Trophoblast cell (in vitro differentiated cells and primary cell): ENCODE data around the gene MYBPH.

Source experiments
- DNase-seq, 2 donors: peaks; one replicate each; pipeline ENCODE4 v3.0.0-alpha.2; 2016
- H2AFZ ChIP-seq: 2 replicates; pipeline ENCODE4 v1.6.1; 2013; ENCODE audit warnings: low read length, moderate library complexity, mild to moderate bottlenecking; ENCODE audit not compliant: insufficient read depth, poor library complexity
- H2AK5ac ChIP-seq: 2 replicates; pipeline ENCODE4 v1.6.1; 2013; ENCODE audit warnings: mild to moderate bottlenecking, low read length
- H2BK120ac ChIP-seq: 2 replicates; pipeline ENCODE4 v1.6.1; 2013; ENCODE audit warnings: low read length, mild to moderate bottlenecking, moderate library complexity; ENCODE audit not compliant: insufficient read depth, poor library complexity
- H2BK12ac ChIP-seq: 2 replicates; pipeline ENCODE4 v1.6.1; 2013; ENCODE audit warnings: mild to moderate bottlenecking, low read length, moderate library complexity
- H2BK5ac ChIP-seq: 2 replicates; pipeline ENCODE4 v1.6.1; 2013; ENCODE audit warnings: low read length, low read depth, moderate library complexity, mild to moderate bottlenecking; ENCODE audit not compliant: poor library complexity
- H3K14ac ChIP-seq: 2 replicates; pipeline ENCODE4 v1.6.1; 2013; ENCODE audit warnings: mild to moderate bottlenecking, low read length
- H3K18ac ChIP-seq: 2 replicates; pipeline ENCODE4 v1.6.1; 2013; ENCODE audit warnings: mild to moderate bottlenecking, low read length
- H3K23ac ChIP-seq: 2 replicates; pipeline ENCODE4 v1.6.1; 2013; ENCODE audit warnings: low read length
- H3K27ac ChIP-seq: 2 replicates; pipeline ENCODE4 v1.5.1; 2013; ENCODE audit warnings: low read depth, mild to moderate bottlenecking, inconsistent platforms, low read length, moderate library complexity
- H3K27me3 ChIP-seq: 2 replicates; pipeline ENCODE4 v1.6.1; 2013; ENCODE audit warnings: inconsistent platforms, mild to moderate bottlenecking, low read length, moderate library complexity; ENCODE audit not compliant: insufficient read depth
- H3K36me3 ChIP-seq, 2 experiments: 1 replicate in 1 of 2; 2 replicates in 1 of 2; pipeline ENCODE4 v1.6.1; 2013; ENCODE audit warnings: low read length in 2 of 2, mild to moderate bottlenecking in 2 of 2, moderate library complexity in 1 of 2; ENCODE audit not compliant: insufficient read depth in 2 of 2, control insufficient read depth in 1 of 2
- H3K4ac ChIP-seq: 2 replicates; pipeline ENCODE4 v1.6.1; 2013; ENCODE audit warnings: low read depth, mild to moderate bottlenecking, low read length, moderate library complexity
- H3K4me1 ChIP-seq, 2 experiments: 1 replicate in 1 of 2; 2 replicates in 1 of 2; pipeline ENCODE4 v1.6.1; 2013; ENCODE audit warnings: low read length in 2 of 2, mild to moderate bottlenecking in 2 of 2, moderate library complexity in 1 of 2; ENCODE audit not compliant: insufficient read depth in 2 of 2, control insufficient read depth in 1 of 2
- H3K4me2 ChIP-seq: 2 replicates; pipeline ENCODE4 v1.6.1; 2013; ENCODE audit warnings: inconsistent platforms, mild to moderate bottlenecking, low read length, moderate library complexity
- H3K4me3 ChIP-seq: 2 replicates; pipeline ENCODE4 v1.5.1; 2013; ENCODE audit warnings: mild to moderate bottlenecking, low read depth, low read length, inconsistent platforms
- H3K79me1 ChIP-seq: one replicate; pipeline ENCODE4 v1.6.1; 2013; ENCODE audit warnings: low read length
- H3K79me2 ChIP-seq: 2 replicates; pipeline ENCODE4 v1.6.1; 2013; ENCODE audit warnings: low read length, mild to moderate bottlenecking; ENCODE audit not compliant: control insufficient read depth, insufficient read depth, poor library complexity
- H3K9ac ChIP-seq: 2 replicates; pipeline ENCODE4 v1.6.1; 2013; ENCODE audit warnings: mild to moderate bottlenecking, low read length
- H3K9me3 ChIP-seq: 2 replicates; pipeline ENCODE4 v1.6.1; 2013; ENCODE audit warnings: low read depth, mild to moderate bottlenecking, control low read depth, inconsistent platforms, low read length; ENCODE audit not compliant: insufficient read depth
- H4K12ac ChIP-seq: 2 replicates; pipeline ENCODE4 v1.6.1; 2013; ENCODE audit warnings: low read depth, mild to moderate bottlenecking, low read length, moderate library complexity
- H4K8ac ChIP-seq: 2 replicates; pipeline ENCODE4 v1.6.1; 2013; ENCODE audit warnings: low read depth, mild to moderate bottlenecking, low read length, moderate library complexity
- H4K91ac ChIP-seq: one replicate; pipeline ENCODE4 v1.6.1; 2013; ENCODE audit warnings: low read depth, mild to moderate bottlenecking, low read length, moderate library complexity
- WGBS: extraction: QIAGEN DNeasy Blood & Tissue Kit; methylation state at CpG from one replicate; pipeline ENCODE4 v1.1.7; 2013; ENCODE audit warnings: missing lambda C conversion rate; ENCODE audit not compliant: insufficient read length, insufficient coverage; ENCODE audit errors: extremely low coverage; 5-methylcytosine and 5-hydroxymethylcytosine counted together

The MYBPH gene

GRCh38 chr1:203219171-203219570 lies 43.5 kb upstream of the MYBPH start:
- H3K14ac ChIP-seq = no peak overlapping the region
- H2BK5ac ChIP-seq = no peak overlapping the region
- no peaks in the 10 kb centered on the region for H3K79me2 ChIP-seq
- DNase-seq = no peak
- no peak overlapping the region for H4K8ac ChIP-seq
- no peaks in the 10 kb centered on the region for H3K4me1 ChIP-seq
- H3K4me2 ChIP-seq = no peak overlapping the region
- no peak overlapping the region for H2BK120ac ChIP-seq
- H3K9me3 ChIP-seq = peaks cover 2% of the 10 kb centered on the region
- no peak overlapping the region for H3K23ac ChIP-seq
- no peaks in the 10 kb centered on the region for H3K79me1 ChIP-seq
- no peak overlapping the region for H3K9ac ChIP-seq
- no peak overlapping the region for H4K12ac ChIP-seq
- H3K27ac ChIP-seq = no peak overlapping the region
- no CpG with 5 or more reads among the region's 1 CpG for WGBS
- no peak overlapping the region for H2AFZ ChIP-seq
- no peaks in the 10 kb centered on the region for H3K27me3 ChIP-seq
- H3K4ac ChIP-seq = no peak overlapping the region
- H3K36me3 ChIP-seq = no peaks in the 10 kb centered on the region
- H2AK5ac ChIP-seq = no peak overlapping the region
- no peak overlapping the region for H2BK12ac ChIP-seq
- no peak overlapping the region for H3K18ac ChIP-seq
- H4K91ac ChIP-seq = no peak overlapping the region
- H3K4me3 ChIP-seq = no peak overlapping the region

- Histone ChIP-seq H4K8ac (no peak overlapping the region), H4K12ac (no peak overlapping the region), H2BK120ac (no peak overlapping the region), H2BK12ac (no peak overlapping the region), H2BK5ac (no peak overlapping the region), H3K36me3 (no peaks in the 10 kb centered on the region), H3K27me3 (no peaks in the 10 kb centered on the region), H3K4me3 (no peak overlapping the region), H3K4me1 (no peaks in the 10 kb centered on the region), H3K79me2 (no peaks in the 10 kb centered on the region), H3K9me3 (no peaks in the 10 kb centered on the region), H2AK5ac (no peak overlapping the region), H3K79me1 (no peaks in the 10 kb centered on the region), H3K23ac (no peak overlapping the region), H3K4ac (no peak overlapping the region), H3K9ac (peak overlapping the region; percentile 26), H3K4me2 (no peak overlapping the region), H4K91ac (no peak overlapping the region), H2AFZ (no peak overlapping the region), H3K14ac (no peak overlapping the region), H3K27ac (no peak overlapping the region), H3K18ac (no peak overlapping the region)
- WGBS = no CpG with 5 or more reads among the region's 7 CpGs
- DNase-seq = no peak
Observed at GRCh38 chr1:203217668-203218067, 42.0 kb upstream of the MYBPH start.

- H3K14ac ChIP-seq = no peak overlapping the region
- H2BK12ac ChIP-seq = no peak overlapping the region
- no peaks in the 10 kb centered on the region for H3K27me3 ChIP-seq
- H3K4me2 ChIP-seq = no peak overlapping the region
- H3K18ac ChIP-seq = no peak overlapping the region
- no peak overlapping the region for H3K4ac ChIP-seq
- H4K8ac ChIP-seq = no peak overlapping the region
- H4K12ac ChIP-seq = no peak overlapping the region
- no peak overlapping the region for H3K4me3 ChIP-seq
- H3K36me3 ChIP-seq = no peaks in the 10 kb centered on the region
- WGBS = no CpG with 5 or more reads among the region's 6 CpGs
- no peak overlapping the region for H3K27ac ChIP-seq
- no peak overlapping the region for H3K9ac ChIP-seq
- DNase-seq = peak in 1 of 2 donors; percentile 12
- no peak overlapping the region for H2AFZ ChIP-seq
- H3K23ac ChIP-seq = no peak overlapping the region
- no peaks in the 10 kb centered on the region for H3K4me1 ChIP-seq
- no peak overlapping the region for H2BK120ac ChIP-seq
- H2BK5ac ChIP-seq = no peak overlapping the region
- H4K91ac ChIP-seq = no peak overlapping the region
- H3K79me1 ChIP-seq = no peaks in the 10 kb centered on the region
- no peak overlapping the region for H2AK5ac ChIP-seq
- no peaks in the 10 kb centered on the region for H3K79me2 ChIP-seq
- H3K9me3 ChIP-seq = no peaks in the 10 kb centered on the region
Observed at GRCh38 chr1:203217139-203217655, 41.6 kb upstream of the MYBPH start.

- no peak overlapping the region for H4K8ac ChIP-seq
Observed at GRCh38 chr1:203216274-203217138, 40.9 kb upstream of the MYBPH start.

More at GRCh38 chr1:203216274-203217138, 40.9 kb upstream of the MYBPH start:
- no peak overlapping the region for H2BK5ac ChIP-seq
- H3K79me2 ChIP-seq = no peaks in the 10 kb centered on the region
- H3K4me1 ChIP-seq = no peaks in the 10 kb centered on the region
- WGBS = no CpG with 5 or more reads among the region's 19 CpGs
- no peak overlapping the region for H4K12ac ChIP-seq
- no peak overlapping the region for H3K4ac ChIP-seq
- H2AK5ac ChIP-seq = no peak overlapping the region
- H3K79me1 ChIP-seq = no peaks in the 10 kb centered on the region
- H4K91ac ChIP-seq = no peak overlapping the region
- H3K4me2 ChIP-seq = no peak overlapping the region
- no peak overlapping the region for H3K14ac ChIP-seq
- H3K4me3 ChIP-seq = no peak overlapping the region
- H3K27ac ChIP-seq = no peak overlapping the region
- H3K27me3 ChIP-seq = no peaks in the 10 kb centered on the region
- H3K9me3 ChIP-seq = no peaks in the 10 kb centered on the region
- H2AFZ ChIP-seq = no peak overlapping the region
- no peaks in the 10 kb centered on the region for H3K36me3 ChIP-seq
- H3K9ac ChIP-seq = no peak overlapping the region
- peak; percentile 57 to 91 for DNase-seq
- no peak overlapping the region for H3K18ac ChIP-seq
- H2BK120ac ChIP-seq = no peak overlapping the region
- no peak overlapping the region for H2BK12ac ChIP-seq
- no peak overlapping the region for H3K23ac ChIP-seq
